SK-N-SH (cell line): ENCODE data around the gene ATP2A3. TPM values are rescaled to one million over a fixed set of nuclear protein-coding genes. Genes with fewer than 3 reads are reported as not detected.

Experiments
- CTCF ChIA-PET: fragments of 300-600, 350-600 bp; formaldehyde crosslinking; extraction: SDS; loops from one replicate; lab custom pipeline; 2021; lab: Yijun Ruan, JAX
- POLR2A ChIA-PET: fragments of 350-600 bp; sonication (Branson Sonifier 250); formaldehyde crosslinking; extraction: SDS; loops from one replicate; lab custom pipeline; 2020; ENCODE audit warnings: antibody characterized with exemption, inconsistent platforms; lab: Yijun Ruan, JAX
- DNase-seq: peaks from one replicate; pipeline ENCODE4 v3.0.0; 2012
- H2AFZ ChIP-seq: fragments of 200-600 bp; sonication (generic); 2 replicates; pipeline ENCODE4 v1.8.1; 2016; ENCODE audit warnings: antibody characterized with exemption, mild to moderate bottlenecking, low read depth
- H3F3A ChIP-seq: fragments of 200-600 bp; sonication (generic); replicated peaks from 2 replicates; pipeline ENCODE3; 2016; ENCODE audit warnings: antibody characterized with exemption, mild to moderate bottlenecking; ENCODE audit not compliant: insufficient read depth
- H3K27ac ChIP-seq, 2 experiments: fragments of 200-500 bp in 1 of 2; fragments of 200-600 bp in 1 of 2; sonication (Bioruptor generic) in 1 of 2; sonication (generic), shearing (Covaris generic) in 1 of 2; 2 replicates each; pipeline versions ENCODE4 v1.5.1 to v1.6.1; 2014 to 2016; ENCODE audit warnings: low read depth in 2 of 2, inconsistent platforms in 1 of 2, low read length in 1 of 2, mild to moderate bottlenecking in 1 of 2, mixed read lengths in 1 of 2
- H3K27me3 ChIP-seq: fragments of 200-600 bp; sonication (generic), shearing (Covaris generic); 2 replicates; pipeline ENCODE4 v1.6.1; 2016; ENCODE audit warnings: mixed run types; ENCODE audit not compliant: insufficient read depth
- H3K36me3 ChIP-seq, 2 experiments: fragments of 200-500 bp in 1 of 2; fragments of 200-600 bp in 1 of 2; sonication (Bioruptor generic) in 1 of 2; sonication (generic) in 1 of 2; replicated peaks in 1 of 2; 2 replicates each; pipeline versions ENCODE3 to v1.5.1; 2014 to 2016; ENCODE audit warnings: low read length in 1 of 2, mild to moderate bottlenecking in 1 of 2; ENCODE audit not compliant: insufficient read depth in 2 of 2, control insufficient read depth in 1 of 2
- H3K4me1 ChIP-seq, 2 experiments: fragments of 200-500 bp in 1 of 2; fragments of 200-600 bp in 1 of 2; sonication (Bioruptor generic) in 1 of 2; sonication (generic), shearing (Covaris generic) in 1 of 2; 2 replicates each; pipeline versions ENCODE4 v1.5.1 to v1.6.1; 2014 to 2016; ENCODE audit warnings: low read depth in 1 of 2, low read length in 1 of 2, mixed run types in 1 of 2; ENCODE audit not compliant: insufficient read depth in 2 of 2, control insufficient read depth in 1 of 2
- H3K4me2 ChIP-seq: fragments of 200-600 bp; sonication (generic), shearing (Covaris generic); 2 replicates; pipeline ENCODE4 v1.6.1; 2017; ENCODE audit warnings: mixed run types
- H3K4me3 ChIP-seq, 2 experiments: fragments of 200-500 bp in 1 of 2; fragments of 200-600 bp in 1 of 2; sonication (Bioruptor generic) in 1 of 2; sonication (generic), shearing (Covaris generic) in 1 of 2; 2 replicates each; pipeline versions ENCODE4 v1.5.1 to v1.8.1; 2014 to 2016; ENCODE audit warnings: low read depth in 2 of 2, inconsistent platforms in 1 of 2, low read length in 1 of 2, mild to moderate bottlenecking in 1 of 2, mixed read lengths in 1 of 2, moderate library complexity in 1 of 2
- H3K79me2 ChIP-seq: fragments of 200-600 bp; sonication (generic); 2 replicates; pipeline ENCODE4 v1.8.1; 2017; ENCODE audit warnings: mild to moderate bottlenecking; ENCODE audit not compliant: insufficient read depth
- H3K9ac ChIP-seq: fragments of 200-600 bp; sonication (generic); 2 replicates; pipeline ENCODE4 v1.6.1; 2017; ENCODE audit warnings: mixed run types
- H3K9me2 ChIP-seq: fragments of 200-600 bp; sonication (generic); 2 replicates; pipeline ENCODE4 v1.6.1; 2017; ENCODE audit warnings: mixed run types
- H3K9me3 ChIP-seq: fragments of 200-600 bp; sonication (generic); 2 replicates; pipeline ENCODE4 v1.6.1; 2017; ENCODE audit warnings: mixed run types, mild to moderate bottlenecking, moderate library complexity
- H4K20me1 ChIP-seq: fragments of 200-600 bp; sonication (generic); 2 replicates; pipeline ENCODE4 v1.6.1; 2017; ENCODE audit warnings: mild to moderate bottlenecking, mixed run types; ENCODE audit not compliant: insufficient read depth
- CTCF ChIP-seq: fragments of 200-600 bp; sonication (generic); IDR thresholded peaks from 2 replicates; pipeline ENCODE4 v1.6.1; 2017; ENCODE audit warnings: antibody characterized with exemption, mild to moderate bottlenecking, moderate library complexity
- EP300 ChIP-seq, 2 experiments: IDR thresholded peaks; 2 replicates each; pipeline versions ENCODE4 v1.4.0 to v1.6.1; 2012; ENCODE audit warnings: borderline replicate concordance in 1 of 2, low read depth in 1 of 2, low read length in 1 of 2
- FOSL2 ChIP-seq: IDR thresholded peaks from 2 replicates; pipeline ENCODE4 v1.4.0; 2012; ENCODE audit warnings: low read depth, mild to moderate bottlenecking, moderate library complexity, borderline replicate concordance
- FOXJ3 ChIP-seq: sonication (generic); formaldehyde crosslinking; IDR thresholded peaks from 2 replicates; pipeline ENCODE4 v1.5.1; 2020; ENCODE audit warnings: mild to moderate bottlenecking, missing genetic modification reagents
- FOXM1 ChIP-seq: IDR thresholded peaks from 2 replicates; pipeline ENCODE4 v1.4.0; 2012; ENCODE audit warnings: low read depth, mild to moderate bottlenecking
- JUND ChIP-seq: IDR thresholded peaks from 2 replicates; pipeline ENCODE4 v1.4.0; 2012
- MAX ChIP-seq: IDR thresholded peaks from 2 replicates; pipeline ENCODE4 v1.4.0; 2012; ENCODE audit warnings: low read depth
- MEF2A ChIP-seq: IDR thresholded peaks from 2 replicates; pipeline ENCODE4 v1.4.0; 2012; ENCODE audit warnings: low read depth, borderline replicate concordance
- NFIC ChIP-seq: IDR thresholded peaks from 2 replicates; pipeline ENCODE4 v1.4.0; 2012; ENCODE audit warnings: borderline replicate concordance
- NRF1 ChIP-seq: IDR thresholded peaks from 2 replicates; pipeline ENCODE4 v1.6.1; 2012; ENCODE audit warnings: low read depth, mild to moderate bottlenecking, low read length
- RAD21 ChIP-seq: IDR thresholded peaks from 2 replicates; pipeline ENCODE4 v1.6.1; 2012; ENCODE audit warnings: mild to moderate bottlenecking, low read length
- RFX5 ChIP-seq: IDR thresholded peaks from 2 replicates; pipeline ENCODE4 v1.6.1; 2012; ENCODE audit warnings: mild to moderate bottlenecking, improper control_type of control experiment, low read length
- SIN3A ChIP-seq: IDR thresholded peaks from 2 replicates; pipeline ENCODE4 v1.6.1; 2012; ENCODE audit warnings: low read depth, mild to moderate bottlenecking, low read length, moderate library complexity, borderline replicate concordance
- TAF1 ChIP-seq: IDR thresholded peaks from 2 replicates; pipeline ENCODE4 v1.6.1; 2012; ENCODE audit warnings: low read depth, mild to moderate bottlenecking, low read length, moderate library complexity, borderline replicate concordance
- TEAD4 ChIP-seq: IDR thresholded peaks from 2 replicates; pipeline ENCODE4 v1.4.0; 2012; ENCODE audit warnings: mild to moderate bottlenecking, borderline replicate concordance; ENCODE audit not compliant: insufficient read depth
- USF1 ChIP-seq: IDR thresholded peaks from 2 replicates; pipeline ENCODE4 v1.4.0; 2012; ENCODE audit warnings: low read depth, borderline replicate concordance
- USF2 ChIP-seq: fragments of 150-350 bp; IDR thresholded peaks from 2 replicates; pipeline ENCODE4 v1.6.1; 2017; ENCODE audit warnings: antibody characterized with exemption, low read length, low read depth, borderline replicate concordance
- YY1 ChIP-seq: IDR thresholded peaks from 2 replicates; pipeline ENCODE4 v1.4.0; 2012; ENCODE audit warnings: low read depth, mild to moderate bottlenecking
- ZBTB33 ChIP-seq: IDR thresholded peaks from 2 replicates; pipeline ENCODE4 v1.4.0; 2012; ENCODE audit warnings: low read depth, borderline replicate concordance
- WGBS: methylation state at CpG from one replicate; pipeline ENCODE4 v1.1.6; 2017; ENCODE audit warnings: low lambda C conversion rate; 5-methylcytosine and 5-hydroxymethylcytosine counted together
- polyA plus RNA-seq, 3 experiments: library from polyadenylated mRNA; depleted of rRNA; stranded (reverse); fragments of >200 nt; gene quantifications; 2 replicates each; pipeline ENCODE4 v1.2.3, GENCODE V29; 2012

Gene ATP2A3
- polyA plus RNA-seq, 1 of the 3 experiments (the other 2 are of a cell fraction), result 2.1 TPM

GRCh38 chr17:3940965-3941698 is 23.1 kb downstream of the ATP2A3 start (continued):
- TF ChIP-seq NRF1 (no peak), NFIC (no peak), FOXM1 (no peak), MAX (no peak), USF2 (no peak)
- TF ChIP-seq, all 33 proteins: peak for 0

- no peak for DNase-seq
- no peak overlapping the region for H2AFZ ChIP-seq
- no peaks in the 10 kb centered on the region for H4K20me1 ChIP-seq
- ChIA-PET CTCF (no interaction called here), POLR2A (no interaction called here)
- H3K9me2 ChIP-seq, result no peaks in the 10 kb centered on the region
- H3K27ac ChIP-seq, result no peak overlapping the region
- no peaks in the 10 kb centered on the region for H3F3A ChIP-seq
- no peak overlapping the region for H3K4me2 ChIP-seq
- no peak for TF ChIP-seq CTCF
- no peak for TF ChIP-seq TEAD4
- TF ChIP-seq YY1, result no peak
- no peak for TF ChIP-seq JUND
- no peak for TF ChIP-seq USF1
- TF ChIP-seq TAF1, result no peak
- TF ChIP-seq SIN3A, result no peak
- no peak for TF ChIP-seq EP300 (IDR thresholded peaks at IDR 0.05; ENCODE audit: borderline replicate concordance in 1 of 2, low read depth in 1 of 2, low read length in 1 of 2)
- no peak for TF ChIP-seq FOSL2
- TF ChIP-seq MEF2A, result no peak
- no peak for TF ChIP-seq MAX
- no peak for TF ChIP-seq FOXJ3
- no peak for TF ChIP-seq ZBTB33
- no peak for TF ChIP-seq NRF1
- TF ChIP-seq RFX5, result no peak
- TF ChIP-seq RAD21, result no peak
- no peak for TF ChIP-seq NFIC
- H3K9me3 ChIP-seq, result no peaks in the 10 kb centered on the region
- H3K4me3 ChIP-seq, result no peak overlapping the region
- H3K36me3 ChIP-seq, result no peaks in the 10 kb centered on the region
- H3K79me2 ChIP-seq, result no peaks in the 10 kb centered on the region
- 96% methylated on average over 17 of the region's 17 CpGs for WGBS
- no peaks in the 10 kb centered on the region for H3K4me1 ChIP-seq
- no peak overlapping the region for H3K9ac ChIP-seq
- no peaks in the 10 kb centered on the region for H3K27me3 ChIP-seq
These were observed 26.9 kb downstream of the ATP2A3 start for GRCh38 chr17:3937359-3937758.
